A673 (cell line): ENCODE measurements around the gene EIF3K.

ENCODE experiments used
- CTCF ChIP-seq: fragments of 300-800, 200-600 bp; sonication (generic); conservative IDR thresholded peaks from 2 replicates; pipeline ENCODE4 v1.5.1; 2017; ENCODE audit warnings: low read depth, mild to moderate bottlenecking, antibody characterized with exemption, low read length, moderate library complexity, mixed read lengths
- EZH2 ChIP-seq: fragments of 200-600 bp; sonication (generic); IDR thresholded peaks from 2 replicates; pipeline ENCODE4 v1.6.1; 2017; ENCODE audit warnings: borderline replicate concordance, low read depth, mild to moderate bottlenecking, mixed read lengths, antibody characterized with exemption, low read length; ENCODE audit not compliant: poor library complexity, severe bottlenecking

DNA sequence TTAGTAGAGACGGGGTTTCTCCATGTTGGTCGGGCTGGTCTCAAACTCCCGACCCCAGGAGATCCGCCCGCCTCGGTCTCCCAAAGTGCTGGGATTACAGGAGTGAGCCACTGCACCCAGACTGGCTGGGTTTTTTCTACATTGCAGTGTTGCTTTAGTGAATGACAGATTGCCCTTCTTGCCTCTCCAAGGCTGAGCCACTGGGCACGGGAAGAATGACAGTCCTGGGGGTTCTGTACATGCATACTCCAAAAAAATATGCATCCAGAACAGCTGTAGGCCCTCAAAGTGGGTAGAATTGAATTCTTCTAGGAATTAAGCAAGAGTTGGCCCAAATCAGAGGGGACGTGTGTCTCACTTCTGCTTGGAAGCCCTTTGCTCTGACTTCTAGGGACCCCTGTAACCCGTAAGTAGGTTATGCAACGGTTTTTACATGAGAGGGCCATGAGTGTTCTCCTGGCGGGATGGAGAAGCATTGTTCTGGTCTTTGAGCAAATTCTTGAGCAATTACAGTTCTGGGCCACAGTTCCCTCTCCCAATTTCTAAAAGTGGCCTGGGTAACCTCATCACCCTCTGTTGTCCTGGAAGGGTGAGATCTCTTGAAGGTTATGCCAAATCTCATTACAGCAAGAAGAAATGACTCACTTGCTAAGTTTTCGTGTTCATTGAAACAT lies 32.1 kb downstream of the EIF3K start:
- TF ChIP-seq CTCF = no peak
- no peak for TF ChIP-seq EZH2
